Activated CD4-positive, alpha-beta T cell treated with anti-CD3 and anti-CD28 coated beads, Interleukin-2, amount 10 ng/mL, durations not matched to agents 7 days and 5 days (primary cell): ENCODE results near the gene MFSD12. TPM values are rescaled to one million over a fixed set of nuclear protein-coding genes. Genes with fewer than 3 reads are reported as not detected.
"Not testable (repeated sequence)": the region's sequence is repeated elsewhere in the genome, so short reads cannot be mapped to it uniquely, and the experiment has no call there.

Source experiments
- CTCF ChIA-PET: fragments of 350-600 bp; sonication (Branson Sonifier 250); formaldehyde crosslinking; loops from one replicate; lab custom pipeline; 2021; ENCODE audit warnings: antibody characterized with exemption; lab: Charles Lee
- POLR2A ChIA-PET: fragments of 350-600 bp; sonication (Branson Sonifier 250); formaldehyde crosslinking; loops from one replicate; lab custom pipeline; 2021; ENCODE audit warnings: antibody characterized with exemption; lab: Charles Lee
- DNase-seq: peaks from one replicate; pipeline ENCODE4 v3.0.0-alpha.2; 2020
- H3K27ac Mint-ChIP-seq: one replicate; pipeline ENCODE4 v1.8.0; 2021; ENCODE audit warnings: mild to moderate bottlenecking, moderate library complexity, mixed read lengths
- H3K27me3 Mint-ChIP-seq: one replicate; pipeline ENCODE4 v1.8.0; 2021; ENCODE audit warnings: mixed read lengths
- H3K36me3 Mint-ChIP-seq: one replicate; pipeline ENCODE4 v1.8.0; 2021; ENCODE audit warnings: low read depth, mixed read lengths
- H3K4me1 Mint-ChIP-seq: one replicate; pipeline ENCODE4 v1.8.0; 2021; ENCODE audit warnings: mixed read lengths
- H3K4me3 Mint-ChIP-seq: one replicate; pipeline ENCODE4 v1.8.0; 2021; ENCODE audit warnings: mild to moderate bottlenecking, moderate library complexity, mixed read lengths
- H3K9me3 Mint-ChIP-seq: one replicate; pipeline ENCODE4 v1.8.0; 2021; ENCODE audit warnings: mixed read lengths
- total RNA-seq, 2 experiments: library from RNA; stranded (reverse); gene quantifications; one replicate each; pipeline ENCODE4 v1.2.3, GENCODE V29; 2021

MFSD12 gene
- total RNA-seq, 2 experiments from 2014 or later: 62.1 to 67.6 TPM

GRCh38 chr19:3591876-3592613, 34.7 kb upstream of the MFSD12 start:
- Mint-ChIP-seq H3K36me3 (no peaks in the 10 kb centered on the region), H3K4me3 (no peak overlapping the region), H3K27ac (no peak overlapping the region), H3K4me1 (no peaks in the 10 kb centered on the region), H3K9me3 (peaks cover 6% of the 10 kb centered on the region), H3K27me3 (no peaks in the 10 kb centered on the region)
- ChIA-PET POLR2A (no interaction called here), CTCF (interaction anchor here (0.6 to 1.5 kb wide), 6 partner anchors 10 to 369 kb away, joined by 3 to 5 read pairs (median 4); no protein-coding TSS in a partner anchor)
- DNase-seq: no peak

- peaks cover 6% of the 10 kb centered on the region for H3K9me3 Mint-ChIP-seq
- DNase-seq: no peak
- no peaks in the 10 kb centered on the region for H3K4me1 Mint-ChIP-seq
- CTCF ChIA-PET: interaction anchor here (0.6 to 1.5 kb wide), 7 partner anchors 10 to 102 kb away, joined by 3 to 6 read pairs (median 4); no protein-coding TSS in a partner anchor
- H3K27ac Mint-ChIP-seq: no peak overlapping the region
- H3K36me3 Mint-ChIP-seq: no peaks in the 10 kb centered on the region
- POLR2A ChIA-PET: no interaction called here
- H3K27me3 Mint-ChIP-seq: no peaks in the 10 kb centered on the region
- no peak overlapping the region for H3K4me3 Mint-ChIP-seq
Observed at GRCh38 chr19:3590991-3591659, 33.7 kb upstream of the MFSD12 start.

GRCh38 chr19:3589949-3590348, 32.6 kb upstream of the MFSD12 start:
- ChIA-PET POLR2A (no interaction called here), CTCF (interaction anchor here (1.1 kb wide), 1 partner anchor 9 kb away, joined by 3 read pairs; no protein-coding TSS in a partner anchor)
- Mint-ChIP-seq H3K4me1 (no peaks in the 10 kb centered on the region), H3K36me3 (no peaks in the 10 kb centered on the region), H3K9me3 (peaks cover 6% of the 10 kb centered on the region), H3K27me3 (no peaks in the 10 kb centered on the region), H3K27ac (no peak overlapping the region), H3K4me3 (no peak overlapping the region)
- no peak for DNase-seq

- no peaks in the 10 kb centered on the region for H3K36me3 Mint-ChIP-seq
- DNase-seq: no peak
- peaks cover 6% of the 10 kb centered on the region for H3K9me3 Mint-ChIP-seq
- CTCF ChIA-PET: interaction anchor here (0.6 to 1.1 kb wide), 2 partner anchors 8 to 851 kb away, joined by 3 read pairs; no protein-coding TSS in a partner anchor
- H3K27ac Mint-ChIP-seq: no peak overlapping the region
- no peaks in the 10 kb centered on the region for H3K27me3 Mint-ChIP-seq
- H3K4me3 Mint-ChIP-seq: no peak overlapping the region
- H3K4me1 Mint-ChIP-seq: no peaks in the 10 kb centered on the region
- POLR2A ChIA-PET: no interaction called here
Observed at GRCh38 chr19:3589439-3589838, 32.1 kb upstream of the MFSD12 start.

- no peak for DNase-seq
- H3K27ac Mint-ChIP-seq: no peak overlapping the region
- no peaks in the 10 kb centered on the region for H3K27me3 Mint-ChIP-seq
- H3K4me3 Mint-ChIP-seq: no peak overlapping the region
- peaks cover 6% of the 10 kb centered on the region for H3K9me3 Mint-ChIP-seq
- CTCF ChIA-PET: interaction anchor here (1.0 kb wide), 1 partner anchor 9 kb away, joined by 3 read pairs; no protein-coding TSS in a partner anchor
- no peaks in the 10 kb centered on the region for H3K4me1 Mint-ChIP-seq
- POLR2A ChIA-PET: no interaction called here
- H3K36me3 Mint-ChIP-seq: no peaks in the 10 kb centered on the region
Observed at GRCh38 chr19:3586707-3587346, 29.4 kb upstream of the MFSD12 start.

- Mint-ChIP-seq H3K9me3 (peaks cover 6% of the 10 kb centered on the region), H3K4me3 (no peak overlapping the region), H3K4me1 (no peaks in the 10 kb centered on the region), H3K27me3 (no peaks in the 10 kb centered on the region), H3K36me3 (no peaks in the 10 kb centered on the region), H3K27ac (no peak overlapping the region)
- ChIA-PET CTCF (interaction anchor here (1.0 to 1.1 kb wide), 3 partner anchors 10 to 122 kb away, joined by 3 read pairs; partner anchors contain the start of gene TJP3), POLR2A (no interaction called here)
- peak; percentile 33 for DNase-seq
Observed at GRCh38 chr19:3586127-3586626, 28.8 kb upstream of the MFSD12 start.

GRCh38 chr19:3585301-3586126, 28.1 kb upstream of the MFSD12 start, which contains the start of gene GIPC3:
Gene GIPC3, plus strand, starts transcription at chr19:3585478. Its CDS starts 120 bp downstream, at chr19:3585598.
- Mint-ChIP-seq H3K27ac (no peak within 1 kb of the TSS), H3K36me3 (no peaks in the 10 kb centered on the region), H3K9me3 (peaks cover 3% of the 10 kb centered on the region), H3K4me3 (no peak within 1 kb of the TSS), H3K4me1 (no peaks in the 10 kb centered on the region), H3K27me3 (no peaks in the 10 kb centered on the region)
- CTCF ChIA-PET: interaction anchor here (1.0 to 1.1 kb wide), 3 partner anchors 10 to 123 kb away, joined by 3 read pairs; partner anchors contain the start of gene TJP3
- DNase-seq: no peak
- POLR2A ChIA-PET: no interaction called here

GRCh38 chr19:3584036-3584802, 26.8 kb upstream of the MFSD12 start:
- CTCF ChIA-PET, H3K27ac Mint-ChIP-seq, H3K4me3 Mint-ChIP-seq, DNase-seq, H3K9me3 Mint-ChIP-seq, POLR2A ChIA-PET, H3K4me1 Mint-ChIP-seq, H3K27me3 Mint-ChIP-seq, H3K36me3 Mint-ChIP-seq: not testable (repeated sequence)

GRCh38 chr19:3581792-3582191, 24.4 kb upstream of the MFSD12 start:
- H3K9me3 Mint-ChIP-seq, H3K4me1 Mint-ChIP-seq, H3K27me3 Mint-ChIP-seq, DNase-seq, H3K27ac Mint-ChIP-seq, POLR2A ChIA-PET, H3K4me3 Mint-ChIP-seq, H3K36me3 Mint-ChIP-seq: not testable (repeated sequence)
- CTCF ChIA-PET: interaction anchor here (1.2 kb wide), 1 partner anchor 9 kb away, joined by 5 read pairs; no protein-coding TSS in a partner anchor

- peaks cover 8% of the 10 kb centered on the region for H3K36me3 Mint-ChIP-seq
- CTCF ChIA-PET: interaction anchor here (0.8 kb wide), 1 partner anchor 9 kb away, joined by 3 read pairs; no protein-coding TSS in a partner anchor
- no peaks in the 10 kb centered on the region for H3K27me3 Mint-ChIP-seq
- H3K4me1 Mint-ChIP-seq: peaks cover 1% of the 10 kb centered on the region
- no peak for DNase-seq
- no peaks in the 10 kb centered on the region for H3K9me3 Mint-ChIP-seq
- POLR2A ChIA-PET: no interaction called here
- no peak overlapping the region for H3K4me3 Mint-ChIP-seq
- H3K27ac Mint-ChIP-seq: no peak overlapping the region
Observed at GRCh38 chr19:3580156-3580934, 23.0 kb upstream of the MFSD12 start.

- ChIA-PET CTCF (interaction anchor here (0.9 kb wide), 1 partner anchor 121 kb away, joined by 3 read pairs; no protein-coding TSS in a partner anchor), POLR2A (no interaction called here)
- Mint-ChIP-seq H3K27ac (no peak overlapping the region), H3K27me3 (no peaks in the 10 kb centered on the region), H3K4me1 (peaks cover 7% of the 10 kb centered on the region), H3K9me3 (no peaks in the 10 kb centered on the region), H3K4me3 (no peak overlapping the region), H3K36me3 (peaks cover 17% of the 10 kb centered on the region)
- DNase-seq: no peak
Observed at GRCh38 chr19:3578390-3578789, 21.0 kb upstream of the MFSD12 start.
